Endothelial cell of umbilical vein (primary cell): Measurements from ENCODE around the gene JARID2. TPM values are rescaled to one million over a fixed set of nuclear protein-coding genes. Genes with fewer than 3 reads are reported as not detected.

ENCODE experiments used
- BruUV-seq: library from RNA; stranded (reverse); fragments of 400-500 nt; replicated peaks from 2 replicates; lab custom pipeline; 2021; lab: Mats Ljungman, UMichigan
- CTCF ChIA-PET: fragments of 300-600, 350-600 bp; sonication (Branson Sonifier 250); formaldehyde crosslinking; loops from one replicate; lab custom pipeline; 2021; ENCODE audit warnings: antibody characterized with exemption, inconsistent platforms; lab: Charles Lee
- POLR2A ChIA-PET: fragments of 300-600, 350-600 bp; sonication (Branson Sonifier 250); formaldehyde crosslinking; loops from one replicate; lab custom pipeline; 2021; ENCODE audit warnings: antibody characterized with exemption, inconsistent platforms; lab: Charles Lee
- DNase-seq: peaks from one replicate; pipeline ENCODE4 v3.0.0-alpha.2; 2011; ENCODE audit warnings: low read depth, low spot score
- FAIRE-seq: peaks from 2 replicates; lab custom pipeline; 2011; peaks lifted over from hg19 to GRCh38; lab: Jason Lieb, UNC
- H2AFZ ChIP-seq: 2 replicates; pipeline ENCODE4 v1.6.0; 2012; ENCODE audit warnings: low read depth, low read length, control low read depth, inconsistent platforms
- H3K27ac ChIP-seq: 2 replicates; pipeline ENCODE4 v1.5.1; 2011; ENCODE audit warnings: low read depth, mild to moderate bottlenecking, control low read depth, low read length, moderate library complexity; ENCODE audit not compliant: insufficient read depth
- H3K27me3 ChIP-seq, 2 experiments: 2 replicates each; pipeline versions ENCODE4 v1.6.0 to v1.6.1; 2011; ENCODE audit warnings: low read length in 2 of 2, mixed read lengths in 1 of 2; ENCODE audit not compliant: control insufficient read depth in 2 of 2, insufficient read depth in 2 of 2
- H3K36me3 ChIP-seq, 2 experiments: 2 replicates in 1 of 2; 3 replicates in 1 of 2; pipeline ENCODE4 v1.5.1; 2011; ENCODE audit warnings: low read length in 2 of 2, mild to moderate bottlenecking in 1 of 2, moderate library complexity in 1 of 2; ENCODE audit not compliant: control insufficient read depth in 2 of 2, insufficient read depth in 2 of 2; ENCODE audit errors: extremely low read depth in 1 of 2
- H3K4me1 ChIP-seq: 3 replicates; pipeline ENCODE4 v1.5.1; 2011; ENCODE audit warnings: mild to moderate bottlenecking, low read length; ENCODE audit not compliant: control insufficient read depth, insufficient read depth; ENCODE audit errors: extremely low read depth
- H3K4me2 ChIP-seq: 2 replicates; pipeline ENCODE4 v1.6.1; 2011; ENCODE audit warnings: low read length, control low read depth, mixed read lengths; ENCODE audit not compliant: insufficient read depth
- H3K4me3 ChIP-seq, 3 experiments: fragments of 200-600 bp in 1 of 3; sonication (generic), shearing (Covaris generic) in 1 of 3; replicated peaks in 1 of 3; 2 replicates each; pipeline ENCODE4 v1.5.1; 2011 to 2016; ENCODE audit warnings: control low read depth in 3 of 3, low read length in 3 of 3, mild to moderate bottlenecking in 2 of 3, inconsistent platforms in 1 of 3, low read depth in 1 of 3, moderate library complexity in 1 of 3; ENCODE audit not compliant: insufficient read depth in 1 of 3
- H3K79me2 ChIP-seq: 2 replicates; pipeline ENCODE4 v1.6.0; 2012; ENCODE audit warnings: low read length, inconsistent platforms; ENCODE audit not compliant: control insufficient read depth, insufficient read depth
- H3K9ac ChIP-seq: replicated peaks from 2 replicates; pipeline ENCODE3; 2011; ENCODE audit warnings: low read length, control low read depth; ENCODE audit not compliant: insufficient read depth; ENCODE audit errors: extremely low read depth
- H3K9me1 ChIP-seq: replicated peaks from 3 replicates; pipeline ENCODE4 v1.6.0; 2011; ENCODE audit warnings: mild to moderate bottlenecking, low read length; ENCODE audit not compliant: control insufficient read depth, insufficient read depth; ENCODE audit errors: extremely low read depth
- H3K9me3 ChIP-seq: replicated peaks from 2 replicates; pipeline ENCODE4 v1.5.1; 2012; ENCODE audit warnings: low read length, inconsistent platforms; ENCODE audit not compliant: control insufficient read depth, insufficient read depth
- H4K20me1 ChIP-seq: replicated peaks from 2 replicates; pipeline ENCODE3; 2011; ENCODE audit warnings: mild to moderate bottlenecking, low read length; ENCODE audit not compliant: control insufficient read depth, insufficient read depth; ENCODE audit errors: extremely low read depth
- CTCF ChIP-seq, 2 donors: IDR thresholded peaks; 1 replicate in 1 of 2; 2 replicates in 1 of 2; pipeline ENCODE4 v1.5.1; 2011; ENCODE audit warnings: low read length in 2 of 2, mild to moderate bottlenecking in 2 of 2, moderate library complexity in 2 of 2, control low read depth in 1 of 2, inconsistent platforms in 1 of 2, low read depth in 1 of 2; ENCODE audit not compliant: insufficient read depth in 1 of 2; ENCODE audit errors: extremely low read depth in 1 of 2
- EZH2 ChIP-seq: IDR thresholded peaks from 2 replicates; pipeline ENCODE4 v1.6.1; 2012; ENCODE audit warnings: borderline replicate concordance, low read depth, mild to moderate bottlenecking, moderate library complexity, low read length, inconsistent platforms; ENCODE audit not compliant: severe bottlenecking
- FOS ChIP-seq: IDR thresholded peaks from 2 replicates; pipeline ENCODE4 v1.6.1; 2011; ENCODE audit warnings: mild to moderate bottlenecking, low read length, moderate library complexity, borderline replicate concordance; ENCODE audit not compliant: insufficient read depth
- GATA2 ChIP-seq: IDR thresholded peaks from 2 replicates; pipeline ENCODE4 v1.7.0; 2011; ENCODE audit warnings: low read depth, mild to moderate bottlenecking, moderate library complexity, mixed read lengths, low read length; ENCODE audit not compliant: insufficient read length, insufficient read depth
- JUN ChIP-seq: IDR thresholded peaks from 2 replicates; pipeline ENCODE4 v1.6.1; 2011; ENCODE audit warnings: borderline replicate concordance, low read depth; ENCODE audit not compliant: insufficient read length, insufficient read depth
- MAX ChIP-seq: IDR thresholded peaks from 2 replicates; pipeline ENCODE4 v1.6.1; 2011; ENCODE audit not compliant: insufficient read depth, insufficient read length
- MYC ChIP-seq: IDR thresholded peaks from one replicate; pipeline ENCODE4 v1.6.1; 2011; ENCODE audit warnings: mild to moderate bottlenecking, low read depth, low read length
- POLR2A ChIP-seq: IDR thresholded peaks from 2 replicates; pipeline ENCODE4 v1.6.1; 2012; ENCODE audit warnings: low read depth, mild to moderate bottlenecking, control low read depth, low read length
- POLR2AphosphoS5 ChIP-seq: IDR thresholded peaks from 2 replicates; pipeline ENCODE4 v1.6.1; 2012; ENCODE audit warnings: low read depth, mild to moderate bottlenecking, control low read depth, low read length, moderate library complexity; ENCODE audit not compliant: insufficient read depth
- dilution Hi-C: fragments of 300-500 bp; cut with MboI; formaldehyde crosslinking; loops from one replicate; pipeline ENCODE4 v1.15.0; 2019; ENCODE audit warnings: low sequenced_read_pairs; ENCODE audit not compliant: extremely low pct_ligation_motif_present
- intact Hi-C: fragments of 100-400 bp; cut with micrococcal nuclease; formaldehyde crosslinking; loops from one replicate; pipeline ENCODE4 v1.10.0; 2022
- polyA plus RNA-seq, 4 experiments: library from polyadenylated mRNA; depleted of rRNA in 3 of 4; stranded (reverse) in 3 of 4; unstranded in 1 of 4; fragments of >200 nt; gene quantifications; 2 replicates each; pipeline versions ENCODE4 v1.2.1 to v1.2.3, GENCODE V29; 2011 to 2012; ENCODE audit warnings: missing spikeins in 1 of 4
- total RNA-seq: library from RNA; stranded (reverse); gene quantifications from 2 replicates; pipeline ENCODE4 v1.2.3, GENCODE V29; 2021

JARID2 gene
- total and polyA plus RNA-seq, 2 donors (not counting 3 experiments of a cell fraction or from before 2014, with no cell fraction given): 2.9 to 10.6 TPM

- intact Hi-C loops (no loop called here), dilution Hi-C loops (no loop called here)
- ChIA-PET POLR2A (interaction anchor here (0.6 kb wide), 1 partner anchor 28 kb away, joined by 4 read pairs; no protein-coding TSS in a partner anchor), CTCF (no interaction called here)
- no peak overlapping the region for H3K4me3 ChIP-seq
- H3K27me3 ChIP-seq: no peaks in the 10 kb centered on the region
- no peaks in the 10 kb centered on the region for H3K9me1 ChIP-seq
- H3K4me2 ChIP-seq: no peak overlapping the region
- H3K79me2 ChIP-seq: no peaks in the 10 kb centered on the region
- BruUV-seq: no TSS peak
- TF ChIP-seq JUN: no peak
- no peak for TF ChIP-seq MAX
- TF ChIP-seq EZH2: no peak
- TF ChIP-seq CTCF (IDR thresholded peaks at IDR 0.05; ENCODE audit: extremely low read depth in 1 of 2, insufficient read depth in 1 of 2, low read depth in 1 of 2, low read length in 2 of 2): no peak
- no peak for TF ChIP-seq GATA2
- TF ChIP-seq POLR2A: no peak
- TF ChIP-seq POLR2AphosphoS5: no peak
- TF ChIP-seq MYC: no peak
- TF ChIP-seq FOS: no peak
- no peak for DNase-seq
- H3K36me3 ChIP-seq: peaks cover 3 to 17% of the 10 kb centered on the region in 2 experiments
- no peak for FAIRE-seq
- H2AFZ ChIP-seq: no peak overlapping the region
- no peaks in the 10 kb centered on the region for H3K4me1 ChIP-seq
- H3K9me3 ChIP-seq: no peaks in the 10 kb centered on the region
- H3K27ac ChIP-seq: no peak overlapping the region
- no peak overlapping the region for H3K9ac ChIP-seq
- H4K20me1 ChIP-seq: no peaks in the 10 kb centered on the region
Observed at GRCh38 chr6:15518057-15518456, 272.2 kb downstream of the JARID2 start.
